ENCODE results near the gene ST7.

DNA sequence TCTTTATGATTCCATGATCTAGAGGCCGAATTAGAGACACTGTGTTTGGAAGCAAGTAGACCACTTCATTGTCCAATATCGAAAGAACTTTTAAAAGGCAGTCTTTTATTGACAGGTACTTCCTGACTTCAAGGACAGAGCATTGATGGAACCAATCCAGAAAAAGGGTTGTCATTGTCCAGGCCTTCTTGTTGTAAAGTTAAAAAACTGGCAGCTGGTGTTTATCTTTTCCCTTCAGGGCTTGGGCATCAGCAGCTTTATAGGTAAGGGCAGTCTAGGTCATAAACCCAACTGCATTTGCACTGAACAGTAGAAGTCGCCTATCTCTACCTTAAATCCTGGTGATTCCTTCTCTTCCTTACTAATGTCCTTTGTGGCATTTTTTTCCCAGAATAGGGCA, 95.6 kb downstream of the ST7 start:
- TF ChIP-seq, protein P1, sequence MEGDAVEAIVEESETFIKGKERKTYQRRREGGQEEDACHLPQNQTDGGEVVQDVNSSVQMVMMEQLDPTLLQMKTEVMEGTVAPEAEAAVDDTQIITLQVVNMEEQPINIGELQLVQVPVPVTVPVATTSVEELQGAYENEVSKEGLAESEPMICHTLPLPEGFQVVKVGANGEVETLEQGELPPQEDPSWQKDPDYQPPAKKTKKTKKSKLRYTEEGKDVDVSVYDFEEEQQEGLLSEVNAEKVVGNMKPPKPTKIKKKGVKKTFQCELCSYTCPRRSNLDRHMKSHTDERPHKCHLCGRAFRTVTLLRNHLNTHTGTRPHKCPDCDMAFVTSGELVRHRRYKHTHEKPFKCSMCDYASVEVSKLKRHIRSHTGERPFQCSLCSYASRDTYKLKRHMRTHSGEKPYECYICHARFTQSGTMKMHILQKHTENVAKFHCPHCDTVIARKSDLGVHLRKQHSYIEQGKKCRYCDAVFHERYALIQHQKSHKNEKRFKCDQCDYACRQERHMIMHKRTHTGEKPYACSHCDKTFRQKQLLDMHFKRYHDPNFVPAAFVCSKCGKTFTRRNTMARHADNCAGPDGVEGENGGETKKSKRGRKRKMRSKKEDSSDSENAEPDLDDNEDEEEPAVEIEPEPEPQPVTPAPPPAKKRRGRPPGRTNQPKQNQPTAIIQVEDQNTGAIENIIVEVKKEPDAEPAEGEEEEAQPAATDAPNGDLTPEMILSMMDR (conservative IDR thresholded peaks at IDR 0.05; ENCODE audit: low read length): no peak
- TF ChIP-seq EZH2phosphoT487 (IDR thresholded peaks at IDR 0.05; ENCODE audit: borderline replicate concordance): no peak
